Measurements from ENCODE around the gene C16orf90. TPM values are rescaled to one million over a fixed set of nuclear protein-coding genes. Genes with fewer than 3 reads are reported as not detected.

The C16orf90 gene
- total RNA-seq, 4 donors from 2014 or later, result not detected

DNA sequence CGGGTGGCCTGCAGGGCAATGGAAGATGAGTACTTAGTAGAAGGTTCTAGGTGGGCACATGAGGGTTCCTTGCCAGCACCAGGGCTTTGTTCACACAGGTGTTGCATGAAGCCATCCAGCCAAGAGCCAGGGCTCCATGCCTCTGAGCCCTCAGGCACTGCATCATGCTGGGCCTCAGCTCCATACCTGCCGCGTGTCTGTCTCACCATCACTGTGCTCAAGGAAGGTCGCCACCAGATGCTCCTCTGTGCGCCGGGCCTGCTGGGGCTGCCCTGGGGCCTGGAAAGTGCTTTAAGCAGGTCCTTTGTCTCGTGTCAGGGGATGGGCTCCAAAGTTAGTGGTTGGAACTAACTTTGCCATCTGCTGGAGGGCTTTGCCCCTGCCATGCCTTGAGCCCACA is 25.6 kb downstream of the C16orf90 start:
- TF ChIP-seq, protein P1, sequence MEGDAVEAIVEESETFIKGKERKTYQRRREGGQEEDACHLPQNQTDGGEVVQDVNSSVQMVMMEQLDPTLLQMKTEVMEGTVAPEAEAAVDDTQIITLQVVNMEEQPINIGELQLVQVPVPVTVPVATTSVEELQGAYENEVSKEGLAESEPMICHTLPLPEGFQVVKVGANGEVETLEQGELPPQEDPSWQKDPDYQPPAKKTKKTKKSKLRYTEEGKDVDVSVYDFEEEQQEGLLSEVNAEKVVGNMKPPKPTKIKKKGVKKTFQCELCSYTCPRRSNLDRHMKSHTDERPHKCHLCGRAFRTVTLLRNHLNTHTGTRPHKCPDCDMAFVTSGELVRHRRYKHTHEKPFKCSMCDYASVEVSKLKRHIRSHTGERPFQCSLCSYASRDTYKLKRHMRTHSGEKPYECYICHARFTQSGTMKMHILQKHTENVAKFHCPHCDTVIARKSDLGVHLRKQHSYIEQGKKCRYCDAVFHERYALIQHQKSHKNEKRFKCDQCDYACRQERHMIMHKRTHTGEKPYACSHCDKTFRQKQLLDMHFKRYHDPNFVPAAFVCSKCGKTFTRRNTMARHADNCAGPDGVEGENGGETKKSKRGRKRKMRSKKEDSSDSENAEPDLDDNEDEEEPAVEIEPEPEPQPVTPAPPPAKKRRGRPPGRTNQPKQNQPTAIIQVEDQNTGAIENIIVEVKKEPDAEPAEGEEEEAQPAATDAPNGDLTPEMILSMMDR (IDR thresholded peaks at IDR 0.05), result no peak
- TF ChIP-seq POLR2A (IDR thresholded peaks at IDR 0.05), result no peak
- H3K4me1 ChIP-seq, result peaks cover 21 to 30% of the 10 kb centered on the region in 2 donors
- DNase-seq, result no peak

DNA sequence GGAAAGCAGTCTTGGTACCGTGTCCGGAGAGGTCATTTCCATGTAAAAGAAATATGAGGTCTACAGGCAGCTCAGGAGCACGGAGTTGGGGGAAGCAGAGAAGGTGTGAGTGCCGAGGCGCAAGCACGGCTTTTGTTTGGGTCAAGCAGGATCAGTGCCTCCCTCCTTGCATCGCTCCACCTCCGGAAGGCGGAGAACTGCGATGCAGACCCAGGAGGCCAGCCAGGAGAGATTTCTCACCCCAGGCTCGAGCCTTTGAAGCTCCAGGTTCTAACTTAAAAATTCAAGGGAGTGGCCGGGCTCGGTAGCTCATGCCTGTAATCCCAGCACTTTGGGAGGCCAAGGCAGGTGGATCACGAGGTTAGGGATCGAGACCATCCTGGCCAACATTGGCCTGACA is 26.8 kb downstream of the C16orf90 start:
- WGBS, 2 donors, result 64 to 72% methylated on average over 5 to 15 of the region's 15 CpGs

More for the DNA sequence above, 25.6 kb downstream of the C16orf90 start:
- intact Hi-C loops (cut with DNase I), result no loop called here
- no peaks in the 10 kb centered on the region for H3K9me3 ChIP-seq
- H3K27me3 ChIP-seq, result no peaks in the 10 kb centered on the region
- 95 to 100% methylated on average over 1 to 6 of the region's 7 CpGs for WGBS, 2 donors
- no peak overlapping the region for H3K4me3 ChIP-seq (replicated peaks in 1 of 3)
- no peak overlapping the region for H3K27ac ChIP-seq
- H3K36me3 ChIP-seq, result peaks cover 0 to 3% of the 10 kb centered on the region in 2 donors

DNA sequence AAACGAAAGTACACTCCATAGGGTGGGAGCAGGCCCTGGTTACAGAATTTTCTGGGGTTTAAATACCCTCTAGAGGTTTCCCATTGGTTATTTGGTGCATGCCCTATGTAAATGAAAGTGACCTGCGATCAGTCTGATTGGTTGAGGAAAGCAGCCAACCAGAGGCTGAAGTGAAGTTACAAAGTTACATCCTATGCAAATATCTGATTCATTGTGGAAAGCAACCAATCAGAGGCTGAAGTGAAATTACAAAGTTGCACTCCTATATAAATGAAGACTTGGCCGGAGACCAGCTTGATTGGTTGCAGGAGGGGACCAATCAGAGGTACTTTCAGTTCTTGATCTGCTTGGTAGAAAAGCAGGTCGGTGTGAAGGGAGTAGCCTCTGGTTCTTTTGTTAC is 27.4 kb downstream of the C16orf90 start:
- Histone ChIP-seq H3K4me1 (peaks cover 16 to 23% of the 10 kb centered on the region in 2 donors), H3K4me3 (replicated peaks in 1 of 3) (no peak overlapping the region), H3K27me3 (no peaks in the 10 kb centered on the region), H3K9me3 (no peaks in the 10 kb centered on the region), H3K27ac (no peak overlapping the region), H3K36me3 (peaks cover 0 to 3% of the 10 kb centered on the region in 2 donors)
- TF ChIP-seq, protein P1 (IDR thresholded peaks at IDR 0.05), result no peak
- TF ChIP-seq POLR2A (IDR thresholded peaks at IDR 0.05), result no peak
- no peak for DNase-seq
- WGBS, 2 donors, result 83 to 85% methylated on average over 4 of the region's 4 CpGs
- intact Hi-C loops (cut with DNase I), result no loop called here

More for the DNA sequence above, 26.8 kb downstream of the C16orf90 start:
- Histone ChIP-seq H3K4me3 (replicated peaks in 1 of 3) (no peak overlapping the region), H3K9me3 (no peaks in the 10 kb centered on the region), H3K4me1 (peaks cover 16 to 23% of the 10 kb centered on the region in 2 donors), H3K36me3 (peaks cover 0 to 3% of the 10 kb centered on the region in 2 donors), H3K27ac (no peak overlapping the region), H3K27me3 (no peaks in the 10 kb centered on the region)
- TF ChIP-seq POLR2A (IDR thresholded peaks at IDR 0.05), result no peak
- TF ChIP-seq, protein P1 (IDR thresholded peaks at IDR 0.05), result no peak
- intact Hi-C loops (cut with DNase I), result no loop called here
- no peak for DNase-seq

DNA sequence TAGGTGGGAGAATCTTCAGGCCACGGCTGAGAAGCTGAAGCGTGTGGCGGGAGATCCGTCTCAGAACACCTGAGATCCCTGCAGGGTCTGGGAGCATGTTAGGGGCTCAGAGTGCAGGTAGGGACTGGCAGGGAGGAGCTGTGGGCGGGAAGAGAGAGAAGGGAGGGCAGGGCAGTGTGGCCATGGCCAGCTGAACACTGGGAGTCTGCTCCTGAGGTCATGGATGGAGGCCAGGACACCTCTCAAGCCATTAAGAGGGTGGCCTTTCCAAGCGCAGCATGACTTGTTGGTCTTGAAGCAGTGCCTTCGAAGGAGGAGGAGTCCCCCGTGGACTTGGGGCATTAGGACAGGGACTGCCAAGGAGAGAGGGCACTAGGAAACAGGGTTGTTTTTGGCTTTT is 28.1 kb downstream of the C16orf90 start:
- Histone ChIP-seq H3K27ac (no peak overlapping the region), H3K9me3 (no peaks in the 10 kb centered on the region), H3K4me3 (replicated peaks in 1 of 3) (no peak overlapping the region), H3K36me3 (peaks cover 0 to 3% of the 10 kb centered on the region in 2 donors), H3K4me1 (peaks cover 16 to 23% of the 10 kb centered on the region in 2 donors), H3K27me3 (no peaks in the 10 kb centered on the region)
- TF ChIP-seq, protein P1 (IDR thresholded peaks at IDR 0.05), result no peak
- no peak for TF ChIP-seq POLR2A (IDR thresholded peaks at IDR 0.05)
- DNase-seq, result peak; percentile 87 to 88
- 78 to 88% methylated on average over 5 to 8 of the region's 8 CpGs for WGBS, 2 donors
- intact Hi-C loops (cut with DNase I), result no loop called here

DNA sequence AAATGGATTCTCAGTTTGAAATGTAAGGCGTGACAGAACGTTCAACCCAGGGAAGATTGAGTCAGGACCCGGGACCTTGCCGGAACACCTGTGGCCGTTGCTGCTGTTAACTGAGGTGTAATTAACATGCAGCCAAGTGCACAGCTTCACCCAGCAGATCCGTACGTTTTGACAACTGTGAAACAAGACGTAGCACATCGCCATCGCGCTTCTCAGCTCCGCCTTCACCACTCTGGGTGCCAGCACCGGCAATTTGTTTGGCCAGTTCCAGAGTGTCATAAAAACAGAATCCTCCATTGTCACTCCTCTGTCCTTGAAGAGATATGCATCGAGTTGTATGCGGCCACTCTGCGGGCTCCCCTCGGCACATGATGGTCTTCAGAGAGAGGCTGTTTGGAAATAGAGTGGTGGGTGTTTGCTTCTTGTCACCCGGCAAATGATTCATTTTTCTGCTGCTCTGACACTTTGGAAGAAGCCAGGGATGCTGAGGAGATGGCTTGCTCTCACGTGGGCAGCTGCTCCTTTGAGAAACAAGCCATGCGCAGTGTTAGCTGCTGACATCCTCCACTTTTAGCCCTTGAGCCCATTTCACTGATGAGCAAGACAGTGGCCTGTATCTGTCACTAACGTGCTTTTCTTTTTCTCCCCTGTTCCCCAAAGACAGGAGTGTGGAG is 29.2 kb downstream of the C16orf90 start:
- H3K36me3 ChIP-seq, result peaks cover 0 to 3% of the 10 kb centered on the region in 2 donors

More for the DNA sequence above, 29.2 kb downstream of the C16orf90 start:
- Histone ChIP-seq H3K9me3 (no peaks in the 10 kb centered on the region), H3K4me3 (replicated peaks in 1 of 3) (no peak overlapping the region), H3K27ac (no peak overlapping the region), H3K27me3 (no peaks in the 10 kb centered on the region), H3K4me1 (peaks cover 19 to 31% of the 10 kb centered on the region in 2 donors)
- WGBS, 2 donors, result 93% methylated on average over 21 of the region's 21 CpGs
- intact Hi-C loops (cut with DNase I), result no loop called here
- no peak for TF ChIP-seq POLR2A (IDR thresholded peaks at IDR 0.05)
- TF ChIP-seq, protein P1 (IDR thresholded peaks at IDR 0.05), result no peak
- DNase-seq, result no peak

Data from thyroid gland (tissue), 4 donors.